Stimulated activated CD4-positive, alpha-beta T cell treated with anti-CD3 and anti-CD28 coated beads, Interleukin-15, amount 100 ng/mL, for 48 hours (primary cell): ENCODE data around the gene MAPK8IP3.

Source experiments
- DNase-seq, 2 donors: peaks; one replicate each; pipeline ENCODE4 v3.0.0-alpha.2; 2020; ENCODE audit warnings: low read depth in 2 of 2

Gene MAPK8IP3

DNA sequence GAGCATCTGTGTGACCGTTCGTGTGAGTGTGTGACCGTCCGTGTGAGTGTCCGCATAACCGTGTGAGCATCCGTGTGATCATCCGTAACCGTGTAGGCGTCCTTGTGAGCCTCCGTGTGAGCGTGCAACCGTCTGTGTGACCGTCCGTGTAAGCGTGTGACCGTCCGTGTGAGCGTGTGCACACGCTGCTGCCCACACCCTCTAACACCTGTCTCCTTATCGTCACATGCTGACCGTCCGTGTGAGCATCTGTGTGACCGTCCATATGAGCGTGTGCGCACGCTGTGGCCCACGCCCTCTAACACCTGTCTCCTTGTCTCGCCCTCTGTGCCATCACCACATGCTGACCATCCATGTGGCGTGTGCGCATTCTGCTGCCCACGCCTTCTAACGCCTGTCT lies 34.2 kb downstream of the MAPK8IP3 start:
- DNase-seq = no peak

DNA sequence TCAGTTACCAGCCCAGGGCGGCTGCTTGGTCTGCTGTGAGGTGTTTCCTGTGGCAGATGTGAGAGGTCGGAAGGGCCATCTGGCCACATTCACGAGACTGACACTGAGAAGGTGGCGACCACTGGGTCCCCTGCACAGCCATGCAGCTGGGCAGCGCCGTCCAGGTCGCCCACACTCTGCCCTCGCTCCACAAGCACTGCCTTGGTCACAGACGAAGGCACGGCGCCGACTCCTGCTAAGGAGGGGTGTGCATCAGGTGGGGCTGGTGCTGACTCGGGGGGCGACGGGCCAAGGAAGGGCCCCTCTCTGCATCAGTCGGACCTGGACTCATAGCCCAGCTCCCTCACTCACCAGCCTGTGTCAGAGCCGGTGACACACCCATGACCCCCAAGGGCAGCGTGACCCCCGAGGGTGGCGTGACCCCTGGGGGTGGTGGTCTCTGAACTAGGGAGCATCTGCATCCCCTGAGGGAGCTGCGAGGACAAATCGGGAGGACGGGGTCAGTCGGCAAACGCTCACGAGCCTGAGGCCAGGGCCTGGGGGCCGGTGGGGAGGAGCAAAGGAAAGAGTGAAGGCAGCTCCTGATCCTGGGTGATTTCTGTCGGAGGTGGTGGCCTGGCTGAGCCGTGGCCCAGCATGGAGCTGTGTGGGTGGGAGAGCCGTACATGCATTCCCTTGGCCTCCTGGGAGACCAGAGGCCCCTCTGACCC lies 34.9 kb downstream of the MAPK8IP3 start:
- no peak for DNase-seq

DNA sequence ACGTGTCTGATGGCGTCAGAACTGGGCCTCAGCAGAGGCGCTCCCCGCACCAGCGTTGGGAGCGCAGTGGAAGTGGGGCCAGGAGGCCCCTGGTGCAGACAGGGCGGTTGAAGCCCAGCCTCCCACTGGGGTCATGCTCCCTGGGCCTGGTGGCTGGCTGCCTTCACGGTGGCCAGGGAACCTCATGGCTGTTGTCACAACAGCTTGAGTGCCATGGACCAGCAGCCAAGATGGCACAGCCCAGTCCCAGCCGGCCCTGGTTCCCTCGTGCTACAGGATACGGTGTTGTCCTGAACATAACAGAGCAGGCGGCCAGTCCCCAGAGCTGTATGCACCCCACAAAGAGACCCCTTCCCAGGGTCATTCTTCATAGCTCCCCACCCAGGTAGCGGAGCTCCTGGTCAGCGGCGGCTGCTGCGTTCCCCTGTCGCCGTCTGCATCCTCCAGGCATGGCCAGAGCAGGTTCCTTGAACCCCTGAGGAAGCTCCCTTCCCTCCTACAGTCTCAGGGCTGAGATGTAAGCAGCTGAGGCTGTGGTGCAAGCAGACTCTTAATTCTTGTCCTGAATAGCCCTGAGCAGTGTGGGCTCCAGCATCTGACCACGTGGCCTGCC lies 35.7 kb downstream of the MAPK8IP3 start:
- no peak for DNase-seq

DNA sequence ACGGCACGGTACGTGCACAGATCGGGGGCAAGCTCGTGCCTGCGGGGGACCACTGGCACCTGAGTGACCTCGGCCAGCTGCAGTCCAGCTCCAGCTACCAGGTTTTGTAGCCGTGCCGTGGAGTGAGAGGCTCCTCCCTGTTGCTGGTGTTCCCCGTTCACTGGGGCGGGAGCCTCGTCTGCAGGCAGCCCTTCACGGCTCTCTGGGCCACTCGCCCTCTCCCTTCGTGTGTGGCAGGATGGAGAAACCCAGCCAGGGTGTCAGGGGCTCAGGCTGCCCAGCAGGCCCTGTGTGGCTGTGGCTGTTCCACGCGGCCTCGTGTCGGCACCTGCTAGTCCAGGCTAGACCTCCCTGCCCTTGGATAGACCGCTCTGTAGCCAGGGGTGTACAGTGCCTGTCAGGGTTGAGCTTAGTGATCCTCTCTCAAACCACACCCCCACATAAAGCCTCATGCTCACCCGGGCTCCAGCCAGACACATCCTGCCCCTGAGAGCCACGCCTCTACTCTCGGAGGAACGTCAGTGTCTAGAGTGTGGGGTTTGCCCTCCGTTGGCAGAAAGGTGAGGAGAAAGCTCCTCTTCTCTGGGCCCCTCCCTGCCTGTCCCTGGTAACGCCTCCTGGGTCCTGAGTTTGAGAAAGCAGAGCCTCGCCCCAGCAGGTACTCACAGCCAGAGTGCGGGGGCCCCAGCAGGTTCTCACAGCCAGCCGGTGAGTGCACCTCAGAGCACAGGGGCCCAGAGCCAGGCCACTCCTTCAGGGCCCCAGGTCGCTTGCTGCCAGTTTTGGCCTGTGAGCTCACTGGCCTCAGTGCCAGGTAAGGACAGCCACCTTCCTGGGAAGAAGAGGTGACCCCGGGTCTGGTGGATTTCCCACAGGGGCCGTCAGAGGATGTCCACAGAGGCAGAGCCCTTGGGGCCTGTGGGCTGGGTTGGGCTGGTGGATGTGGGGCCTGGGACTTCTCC lies 37.7 kb downstream of the MAPK8IP3 start:
- no peak for DNase-seq

DNA sequence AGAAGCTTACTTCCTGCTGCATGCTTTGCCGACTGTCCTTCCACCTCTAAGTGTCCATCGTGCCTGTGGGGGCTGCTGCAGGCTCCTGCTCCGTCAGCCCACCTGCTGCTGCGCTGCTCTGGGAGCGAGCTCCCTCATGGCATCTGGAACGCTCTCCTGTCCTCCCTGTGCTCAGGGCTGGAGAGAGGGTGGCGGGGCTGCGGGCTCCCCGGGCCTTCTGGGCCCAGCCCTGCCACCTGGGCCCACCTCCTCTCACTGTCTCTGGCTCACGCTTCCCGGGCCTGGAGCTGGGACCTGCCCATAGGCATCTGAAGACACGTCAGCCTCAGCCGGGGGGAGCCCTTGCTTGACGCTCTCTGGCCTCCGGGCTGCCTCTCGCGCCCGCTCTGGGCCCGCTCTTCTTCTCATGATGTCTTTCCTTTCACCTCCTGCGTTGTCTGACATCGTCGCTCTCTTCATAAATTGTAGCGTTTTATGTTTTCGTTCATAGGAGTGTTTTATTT lies 38.4 kb downstream of the MAPK8IP3 start:
- no peak for DNase-seq

DNA sequence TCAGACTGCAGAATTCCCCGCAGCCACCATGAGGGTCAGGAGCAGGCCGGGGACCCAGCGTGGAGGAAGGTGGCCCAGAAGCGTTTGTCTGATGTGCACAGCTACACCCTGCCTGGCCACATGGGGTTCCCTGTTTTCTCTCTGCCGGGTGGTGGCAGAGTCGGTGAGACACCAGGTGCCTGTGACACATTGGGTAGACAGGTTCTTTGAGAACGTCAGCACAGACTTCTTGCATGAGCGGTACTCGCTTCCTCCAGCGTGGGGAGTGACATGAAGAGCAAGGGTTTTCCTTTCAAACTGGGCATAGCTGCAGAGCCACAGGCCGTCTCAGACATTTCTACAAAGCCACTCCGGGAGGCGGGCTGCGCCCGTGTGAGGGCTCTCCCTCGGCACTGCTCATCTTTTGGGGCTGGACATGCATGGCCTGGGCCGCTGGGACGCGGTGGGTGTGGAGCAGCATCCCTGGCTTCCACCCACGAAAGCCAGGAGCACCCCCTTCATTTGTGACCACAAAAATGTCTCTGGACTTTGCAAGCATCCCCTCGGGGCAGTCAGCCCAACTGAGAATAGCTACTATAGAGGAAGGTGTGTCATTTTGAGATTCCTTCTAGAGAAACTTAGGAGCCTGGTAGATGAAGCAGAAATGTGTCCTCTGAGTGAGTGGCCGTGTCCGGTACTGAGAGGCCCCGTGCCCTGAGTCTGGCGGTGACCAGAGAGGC lies 39.3 kb downstream of the MAPK8IP3 start:
- no peak for DNase-seq

DNA sequence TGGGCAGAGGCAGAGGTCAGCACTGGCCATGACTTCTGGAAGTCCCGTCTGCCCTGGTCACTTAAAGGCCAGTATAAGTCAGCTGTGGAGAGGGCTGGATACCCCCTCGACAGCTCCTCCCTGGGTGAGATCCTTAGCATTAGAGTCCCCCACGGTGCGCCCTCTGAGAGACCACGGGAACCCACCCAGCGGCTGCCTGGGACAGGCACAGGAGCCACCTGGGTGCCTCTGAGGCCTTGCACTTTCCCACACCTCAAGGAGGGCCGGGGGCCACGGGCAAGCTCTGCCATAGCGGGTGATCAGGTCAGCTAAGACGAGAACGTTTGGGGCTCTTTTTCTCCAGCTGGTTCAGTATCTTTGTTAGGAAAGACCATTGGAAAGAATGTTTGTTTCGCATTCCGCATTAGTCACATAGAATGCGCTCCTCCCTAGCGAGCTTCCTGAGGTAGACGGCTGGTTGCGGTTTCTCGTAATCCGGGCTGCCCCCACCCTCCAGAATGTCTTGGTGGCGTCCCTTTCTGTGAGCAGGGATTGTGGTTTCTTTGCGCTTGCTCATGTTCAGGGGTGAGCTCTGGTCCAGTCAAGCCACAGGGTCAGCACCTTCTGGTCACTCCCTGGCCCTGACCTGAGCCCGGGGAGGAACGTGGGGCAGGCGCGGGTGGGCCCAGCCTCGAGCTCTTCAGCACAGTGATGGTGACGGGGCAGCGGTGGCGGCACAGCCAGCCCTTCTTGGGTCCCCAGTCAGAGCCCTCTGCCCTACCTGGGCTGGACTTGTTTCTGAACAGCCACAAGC lies 40.1 kb downstream of the MAPK8IP3 start:
- DNase-seq = no peak

DNA sequence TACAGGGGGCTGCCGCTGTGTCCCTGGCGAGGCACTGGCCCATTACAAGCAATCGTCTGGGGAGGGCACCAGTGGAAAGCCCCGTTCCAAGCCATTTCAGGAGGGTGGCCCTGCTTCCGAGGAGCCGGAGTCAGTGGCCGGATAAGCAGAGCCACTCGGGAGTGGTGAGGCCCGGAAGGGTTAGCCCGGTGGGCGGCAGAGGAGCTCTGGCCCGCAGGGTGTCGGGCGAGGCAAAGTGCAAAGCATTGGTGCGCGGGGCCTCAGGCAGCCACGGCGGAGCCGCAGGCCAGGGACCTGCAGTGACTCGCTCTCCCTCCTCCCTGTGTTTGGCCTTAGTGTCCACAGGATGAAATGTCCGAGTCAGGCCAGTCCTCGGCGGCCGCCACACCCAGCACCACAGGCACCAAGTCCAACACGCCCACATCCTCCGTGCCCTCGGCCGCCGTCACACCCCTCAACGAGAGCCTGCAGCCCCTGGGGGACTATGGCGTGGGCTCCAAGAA lies 40.7 kb downstream of the MAPK8IP3 start:
- DNase-seq = no peak

DNA sequence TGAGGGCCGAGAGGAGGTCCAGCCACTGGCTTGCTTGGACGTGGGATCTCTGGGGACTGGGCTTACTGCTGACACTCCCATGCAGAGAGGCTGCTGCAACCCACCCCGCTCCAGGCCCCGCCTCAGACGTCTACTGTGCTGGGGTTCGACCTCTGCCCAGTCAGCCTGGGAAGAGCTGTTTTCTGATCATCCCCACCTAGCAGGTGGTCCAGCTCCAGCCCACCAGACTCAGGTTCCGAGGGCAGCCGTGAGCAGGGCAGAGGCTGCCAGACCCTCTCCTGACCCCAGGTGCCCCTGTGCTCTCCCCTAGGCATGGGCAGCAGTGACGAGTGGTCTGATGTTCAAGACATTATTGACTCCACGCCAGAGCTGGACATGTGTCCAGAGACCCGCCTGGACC lies 41.9 kb downstream of the MAPK8IP3 start:
- DNase-seq = no peak

DNA sequence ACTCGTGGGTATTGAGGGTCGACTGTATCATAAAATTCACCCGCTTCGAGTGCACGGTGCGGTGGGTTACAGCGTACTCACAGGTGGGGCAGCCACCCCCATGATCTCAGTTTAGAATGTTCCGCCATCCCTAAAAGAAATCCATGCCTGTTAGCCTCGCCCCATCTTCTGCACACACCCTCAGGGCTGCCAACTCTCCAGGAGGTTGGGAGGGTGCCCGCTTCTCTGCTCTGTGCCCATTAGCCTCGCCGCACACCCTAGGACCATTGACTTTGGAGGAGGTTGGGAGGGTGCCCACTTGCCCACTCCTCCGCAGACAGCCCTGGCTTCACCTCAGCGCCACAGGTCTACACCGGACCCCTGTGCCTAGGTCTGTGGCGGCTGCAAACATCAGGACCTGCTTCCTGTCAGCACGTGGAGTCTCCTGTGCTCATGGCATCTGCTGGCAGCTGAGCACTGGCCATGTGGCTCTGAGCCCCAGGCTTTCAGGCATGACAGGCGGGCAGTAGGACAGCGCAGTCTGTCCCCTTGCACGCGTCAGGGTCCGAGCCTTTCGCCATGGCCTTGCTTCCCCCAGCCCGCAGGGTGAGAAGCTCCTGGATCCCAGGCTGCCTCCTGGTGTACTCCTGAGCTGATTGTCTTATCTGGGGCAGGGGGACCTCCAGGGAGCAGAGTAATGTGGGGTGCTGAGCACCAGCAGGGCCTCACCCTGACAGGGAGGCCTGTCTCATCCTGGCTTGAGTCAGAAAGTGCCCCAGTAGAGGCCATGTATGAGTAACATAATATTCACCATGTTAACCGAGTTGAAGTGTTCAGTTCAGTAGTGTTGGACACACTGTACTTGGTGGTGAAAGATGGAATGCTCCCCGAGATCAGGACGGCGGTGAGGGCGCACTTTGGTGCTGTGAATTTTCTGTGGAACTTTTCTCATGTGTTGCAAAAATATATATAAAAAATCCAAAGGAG lies 43.4 kb downstream of the MAPK8IP3 start:
- DNase-seq = no peak

DNA sequence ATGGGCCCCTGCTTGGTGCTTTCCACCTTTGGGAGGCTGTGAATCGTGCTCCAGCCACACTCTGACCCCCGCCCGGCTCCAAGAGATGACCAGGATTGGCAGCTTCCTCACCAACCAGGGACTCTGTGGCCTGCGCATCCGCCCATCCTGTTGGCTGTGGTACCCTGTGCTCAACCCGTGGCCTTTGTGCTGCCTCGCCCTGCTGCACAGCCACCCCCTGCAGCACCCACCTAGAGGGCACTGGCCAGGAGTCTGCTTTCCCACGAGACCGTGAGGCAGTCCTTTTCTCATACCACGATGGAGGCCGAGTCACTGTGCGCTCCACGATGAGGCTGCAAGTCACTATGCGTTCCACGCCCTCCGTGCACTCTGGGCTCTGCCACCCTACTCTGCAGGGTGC lies 46.0 kb downstream of the MAPK8IP3 start:
- no peak for DNase-seq

DNA sequence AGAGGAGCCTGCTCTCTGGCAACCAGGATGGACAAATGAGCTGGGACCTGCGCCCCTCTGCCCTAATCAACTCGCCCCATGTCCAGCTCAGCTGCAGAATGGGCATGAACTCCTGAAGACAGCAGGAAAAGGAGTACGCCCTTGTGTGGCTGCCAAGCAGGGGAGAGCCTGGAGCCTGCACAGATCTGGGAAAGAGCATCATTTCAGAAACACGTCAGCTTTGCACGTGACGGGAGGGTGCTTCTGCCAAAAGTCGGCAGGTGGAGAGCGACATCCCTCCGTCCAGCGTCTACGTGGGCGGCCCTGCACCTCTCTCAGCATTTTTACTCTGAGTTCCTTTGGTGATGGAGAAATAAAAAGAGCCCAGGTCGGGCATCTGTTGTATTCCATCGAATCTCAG lies 46.9 kb downstream of the MAPK8IP3 start:
- no peak for DNase-seq

DNA sequence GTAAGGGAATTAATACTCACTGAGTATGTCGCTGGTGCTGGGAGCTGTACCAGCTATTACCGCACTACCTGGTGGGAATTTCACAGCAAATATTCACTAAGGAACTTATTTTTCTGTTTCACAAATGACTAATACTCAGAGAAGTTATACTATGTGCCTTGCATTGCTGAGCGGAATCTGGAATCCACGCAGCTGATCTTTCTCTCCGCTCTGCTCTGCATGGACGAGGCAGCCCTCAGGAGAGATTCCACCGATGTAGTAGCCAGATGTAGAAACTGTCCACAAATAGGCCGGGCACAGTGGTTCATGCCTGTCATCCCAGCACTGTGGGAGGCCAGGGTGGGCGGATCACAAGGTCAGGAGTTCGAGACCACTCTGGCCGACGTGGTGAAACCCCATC lies 48.2 kb downstream of the MAPK8IP3 start:
- no peak for DNase-seq

DNA sequence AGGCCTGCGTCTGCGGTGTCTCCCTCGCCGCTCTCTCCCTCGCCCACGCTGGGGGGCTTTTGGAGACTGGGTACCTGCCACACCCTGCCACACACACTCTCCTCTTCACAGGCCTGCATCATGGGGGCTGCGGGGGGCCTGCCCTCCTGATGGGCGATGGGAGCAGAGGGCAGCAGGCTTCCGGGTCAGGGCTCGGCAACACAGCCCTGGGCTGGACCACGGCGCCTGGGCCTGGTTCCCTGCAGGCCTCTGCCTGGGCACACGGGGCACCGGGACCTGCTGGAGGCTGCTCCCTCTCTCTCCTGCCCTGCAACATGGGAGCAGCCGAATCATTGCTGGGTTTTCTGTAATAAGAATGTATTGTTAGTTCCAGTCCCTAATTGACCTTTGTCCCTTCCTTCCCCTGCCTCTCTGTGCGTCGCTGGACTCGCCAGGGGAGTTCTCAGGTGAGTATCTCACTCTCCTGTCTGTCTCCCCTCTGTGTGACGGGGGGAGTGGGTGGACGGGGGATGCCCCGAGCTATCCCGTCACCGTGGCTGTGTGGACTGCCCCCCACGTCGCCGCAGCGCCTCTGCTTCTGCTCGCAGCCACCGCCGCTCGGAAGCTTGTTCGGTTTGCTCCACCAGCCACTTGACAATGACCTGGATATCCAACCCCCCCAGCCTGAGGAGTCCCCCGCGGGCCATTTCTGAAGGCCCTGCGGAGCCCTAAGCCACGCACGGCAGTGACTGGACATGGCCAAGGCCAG lies 51.9 kb downstream of the MAPK8IP3 start:
- DNase-seq = no peak

DNA sequence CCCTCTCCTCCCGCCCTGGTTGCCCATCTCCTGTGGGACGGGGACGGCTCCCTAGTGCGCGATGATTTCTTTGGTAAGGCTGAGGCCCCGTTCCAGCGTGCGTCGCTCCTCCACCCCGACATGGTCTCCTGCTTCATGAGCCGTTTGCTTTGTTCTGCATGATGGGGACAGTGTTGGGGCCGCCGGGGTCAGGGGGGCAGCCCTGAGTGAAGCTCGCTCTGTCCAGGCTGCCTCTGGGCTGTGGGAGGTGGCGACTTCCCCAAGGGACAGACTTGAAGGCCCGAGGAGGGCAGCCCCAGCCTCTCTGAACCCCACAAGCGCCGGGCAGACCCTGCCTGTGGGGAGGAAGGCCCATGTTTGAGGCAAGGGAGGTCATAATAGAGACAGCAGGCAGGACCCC lies 52.9 kb downstream of the MAPK8IP3 start:
- no peak for DNase-seq

DNA sequence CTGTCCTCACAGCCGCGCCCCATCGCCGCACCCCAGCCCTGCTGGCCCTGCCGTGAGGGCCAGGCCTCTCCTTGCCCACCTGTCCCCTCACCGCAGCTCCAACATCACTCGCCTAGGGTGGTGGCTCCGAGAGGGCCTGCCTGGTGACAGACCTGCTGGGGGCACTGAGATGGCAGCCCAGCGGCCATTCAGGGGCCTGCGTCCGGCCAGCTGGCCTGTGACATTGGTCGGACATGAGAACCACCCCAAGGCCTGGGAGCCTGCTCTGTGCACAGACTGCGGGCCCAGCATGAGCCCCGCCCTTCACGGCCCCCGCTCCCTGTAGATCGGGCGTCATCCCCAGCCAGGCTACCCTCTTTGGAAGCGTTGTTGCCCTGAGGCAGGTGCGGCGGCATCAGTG lies 53.5 kb downstream of the MAPK8IP3 start:
- no peak for DNase-seq

DNA sequence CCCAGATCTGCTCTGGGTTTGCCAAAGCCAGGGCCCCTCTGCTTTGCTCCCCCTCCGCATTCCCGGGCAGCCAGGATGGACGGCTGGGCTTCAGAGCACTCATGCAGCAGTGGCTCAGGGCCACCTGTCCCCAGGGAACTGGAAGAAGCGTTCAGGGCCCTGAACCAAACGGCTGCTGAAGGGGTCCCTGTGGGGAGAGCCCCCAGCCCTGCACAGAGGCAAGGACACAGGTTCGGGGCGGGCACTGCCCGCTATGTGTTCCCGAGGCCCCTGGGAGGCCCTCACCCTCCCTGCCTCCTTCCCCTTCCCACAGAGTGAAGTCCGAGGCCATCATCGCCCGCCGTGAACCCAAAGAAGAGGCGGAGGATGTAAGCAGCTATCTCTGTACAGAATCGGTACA lies 54.9 kb downstream of the MAPK8IP3 start:
- no peak for DNase-seq

DNA sequence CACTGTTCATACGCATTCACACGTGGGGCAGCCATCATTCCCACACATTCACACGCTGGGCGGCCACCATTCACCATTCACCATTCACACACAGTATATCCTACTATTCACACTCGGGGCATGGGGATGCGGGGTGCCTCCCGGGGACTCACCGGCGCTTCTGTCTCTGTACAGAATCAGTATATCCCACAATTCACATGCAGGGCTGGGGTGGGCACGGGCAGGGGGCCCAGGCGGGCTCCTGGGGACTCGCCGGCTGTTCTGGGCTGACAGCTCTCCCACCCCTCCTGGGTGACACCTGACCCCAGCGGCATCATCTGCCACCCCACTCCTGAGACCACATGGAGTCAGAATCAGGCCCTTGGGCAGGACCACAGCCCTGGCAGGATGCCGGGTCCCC lies 55.8 kb downstream of the MAPK8IP3 start:
- DNase-seq = no peak
